ENCODE measurements around the gene USP43. TPM values are rescaled to one million over a fixed set of nuclear protein-coding genes. Genes with fewer than 3 reads are reported as not detected.

Gene USP43
- total RNA-seq, 4 donors from 2014 or later, result 0.07 TPM; not detected in 3

- no peak for ATAC-seq
- DNase-seq, result no peak
- H3K4me1 ChIP-seq, result no peaks in the 10 kb centered on the region
- H3K9me3 ChIP-seq, result no peaks in the 10 kb centered on the region
- no peak overlapping the region for H3K4me3 ChIP-seq
- H3K27ac ChIP-seq, result no peak overlapping the region
- TF ChIP-seq, protein P1, sequence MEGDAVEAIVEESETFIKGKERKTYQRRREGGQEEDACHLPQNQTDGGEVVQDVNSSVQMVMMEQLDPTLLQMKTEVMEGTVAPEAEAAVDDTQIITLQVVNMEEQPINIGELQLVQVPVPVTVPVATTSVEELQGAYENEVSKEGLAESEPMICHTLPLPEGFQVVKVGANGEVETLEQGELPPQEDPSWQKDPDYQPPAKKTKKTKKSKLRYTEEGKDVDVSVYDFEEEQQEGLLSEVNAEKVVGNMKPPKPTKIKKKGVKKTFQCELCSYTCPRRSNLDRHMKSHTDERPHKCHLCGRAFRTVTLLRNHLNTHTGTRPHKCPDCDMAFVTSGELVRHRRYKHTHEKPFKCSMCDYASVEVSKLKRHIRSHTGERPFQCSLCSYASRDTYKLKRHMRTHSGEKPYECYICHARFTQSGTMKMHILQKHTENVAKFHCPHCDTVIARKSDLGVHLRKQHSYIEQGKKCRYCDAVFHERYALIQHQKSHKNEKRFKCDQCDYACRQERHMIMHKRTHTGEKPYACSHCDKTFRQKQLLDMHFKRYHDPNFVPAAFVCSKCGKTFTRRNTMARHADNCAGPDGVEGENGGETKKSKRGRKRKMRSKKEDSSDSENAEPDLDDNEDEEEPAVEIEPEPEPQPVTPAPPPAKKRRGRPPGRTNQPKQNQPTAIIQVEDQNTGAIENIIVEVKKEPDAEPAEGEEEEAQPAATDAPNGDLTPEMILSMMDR (IDR thresholded peaks at IDR 0.05 in 4 of 5, conservative IDR thresholded peaks at IDR 0.05 in 1 of 5), result no peak
- no peak for TF ChIP-seq POLR2A (IDR thresholded peaks at IDR 0.05)
- H3K27me3 ChIP-seq, result peaks cover 0 to 7% (median 0%) of the 10 kb centered on the region in 3 donors
- H3K36me3 ChIP-seq, result no peaks in the 10 kb centered on the region
- intact Hi-C loops (cut with DNase I; ENCODE audit: low total_unique reads) (no loop called here), in situ Hi-C loops (cut with MboI; ENCODE audit: low sequenced_read_pairs in 4 of 4) (no loop called here)
Observed at GRCh38 chr17:9714801-9715200, 69.5 kb downstream of the USP43 start.

- in situ Hi-C loops (cut with MboI; ENCODE audit: low sequenced_read_pairs in 4 of 4), result no loop called here
- no peak for ATAC-seq
- Histone ChIP-seq H3K9me3 (no peaks in the 10 kb centered on the region), H3K36me3 (no peaks in the 10 kb centered on the region), H3K27ac (no peak overlapping the region), H3K4me3 (no peak overlapping the region), H3K27me3 (peaks cover 0 to 8% (median 0%) of the 10 kb centered on the region in 3 donors), H3K4me1 (no peaks in the 10 kb centered on the region)
- no peak for TF ChIP-seq POLR2A (IDR thresholded peaks at IDR 0.05)
- TF ChIP-seq, protein P1 (IDR thresholded peaks at IDR 0.05 in 4 of 5, conservative IDR thresholded peaks at IDR 0.05 in 1 of 5), result no peak
- no peak for DNase-seq
- intact Hi-C loops (cut with DNase I; ENCODE audit: low total_unique reads), result no loop called here
Observed at GRCh38 chr17:9715503-9716016, 70.2 kb downstream of the USP43 start.

GRCh38 chr17:9725575-9725974 is 80.3 kb downstream of the USP43 start:
- Histone ChIP-seq H3K36me3 (no peaks in the 10 kb centered on the region), H3K4me3 (no peak overlapping the region), H3K9me3 (no peaks in the 10 kb centered on the region), H3K27me3 (no peaks in the 10 kb centered on the region), H3K4me1 (no peaks in the 10 kb centered on the region), H3K27ac (no peak overlapping the region)
- intact Hi-C loops (cut with DNase I; ENCODE audit: low total_unique reads), result no loop called here
- no peak for TF ChIP-seq POLR2A (IDR thresholded peaks at IDR 0.05)
- TF ChIP-seq, protein P1 (IDR thresholded peaks at IDR 0.05 in 4 of 5, conservative IDR thresholded peaks at IDR 0.05 in 1 of 5), result no peak
- ATAC-seq, result no peak
- in situ Hi-C loops (cut with MboI; ENCODE audit: low sequenced_read_pairs in 4 of 4), result loop anchor here in 2 of 4 donors (25.0 kb wide), 1 partner anchor 187 kb away; the partner anchor contains the start of gene RCVRN (in 2 of the 2)
- no peak for DNase-seq

DNA sequence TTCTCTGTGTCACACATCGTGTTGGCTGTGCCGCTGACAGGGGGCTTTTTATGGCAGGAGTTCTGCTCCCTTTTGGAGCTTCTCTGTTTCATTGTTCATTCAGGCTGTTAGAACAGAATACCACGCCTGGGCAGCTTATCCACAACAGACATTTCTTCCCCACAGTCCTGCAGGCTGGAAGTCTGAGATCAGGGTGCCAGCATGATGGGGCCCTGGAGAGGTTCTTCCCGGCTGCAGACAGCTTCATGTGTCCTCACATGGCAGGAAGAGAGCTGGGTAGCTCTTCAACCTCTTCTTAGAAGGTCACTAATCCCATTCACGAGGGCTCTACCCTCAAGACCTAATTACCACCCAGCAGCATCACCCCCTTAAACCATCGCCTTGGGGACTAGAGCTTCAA is 81.0 kb downstream of the USP43 start:
- in situ Hi-C loops (cut with MboI; ENCODE audit: low sequenced_read_pairs in 4 of 4), result loop anchor here in 2 of 4 donors (25.0 kb wide), 1 partner anchor 186 kb away; the partner anchor contains the start of gene RCVRN (in 2 of the 2)
- DNase-seq, result no peak
- Histone ChIP-seq H3K9me3 (no peaks in the 10 kb centered on the region), H3K4me3 (no peak overlapping the region), H3K27me3 (no peaks in the 10 kb centered on the region), H3K4me1 (no peaks in the 10 kb centered on the region), H3K36me3 (no peaks in the 10 kb centered on the region), H3K27ac (no peak overlapping the region)
- intact Hi-C loops (cut with DNase I; ENCODE audit: low total_unique reads), result no loop called here
- no peak for TF ChIP-seq POLR2A (IDR thresholded peaks at IDR 0.05)
- TF ChIP-seq, protein P1 (IDR thresholded peaks at IDR 0.05 in 4 of 5, conservative IDR thresholded peaks at IDR 0.05 in 1 of 5), result no peak
- no peak for ATAC-seq
